NT2/D1 (cell line): Measurements from ENCODE around the gene ZSWIM9.

Experiments
- DNase-seq: peaks from one replicate; pipeline ENCODE4 v3.0.0-alpha.2; 2011; ENCODE audit warnings: low read depth, low spot score
- H3K27me3 ChIP-seq: 2 replicates; pipeline ENCODE4 v1.6.0; 2011; ENCODE audit warnings: mild to moderate bottlenecking; ENCODE audit not compliant: insufficient read length, insufficient read depth
- H3K36me3 ChIP-seq: 2 replicates; pipeline ENCODE4 v1.6.1; 2011; ENCODE audit warnings: mild to moderate bottlenecking, low read length, mixed read lengths; ENCODE audit not compliant: insufficient read depth, insufficient read length
- H3K4me1 ChIP-seq: 2 replicates; pipeline ENCODE4 v1.5.1; 2011; ENCODE audit not compliant: insufficient read depth, insufficient read length
- H3K4me3 ChIP-seq: 2 replicates; pipeline ENCODE4 v1.5.1; 2011; ENCODE audit warnings: low read depth; ENCODE audit not compliant: insufficient read length
- H3K9ac ChIP-seq: 2 replicates; pipeline ENCODE4 v1.6.0; 2011; ENCODE audit warnings: low read depth; ENCODE audit not compliant: insufficient read length
- H3K9me3 ChIP-seq: 2 replicates; pipeline ENCODE4 v1.5.1; 2011; ENCODE audit warnings: mild to moderate bottlenecking, low read length; ENCODE audit not compliant: insufficient read depth
- SUZ12 ChIP-seq: IDR thresholded peaks from 2 replicates; pipeline ENCODE4 v1.6.1; 2011; ENCODE audit not compliant: insufficient read length, insufficient read depth; ENCODE audit errors: extremely low read depth
- YY1 ChIP-seq: IDR thresholded peaks from 2 replicates; pipeline ENCODE4 v1.6.1; 2011; ENCODE audit not compliant: insufficient read length, insufficient read depth
- ZNF274 ChIP-seq: IDR thresholded peaks from 2 replicates; pipeline ENCODE4 v1.6.1; 2011; ENCODE audit warnings: mild to moderate bottlenecking, low read depth, low read length

ZSWIM9 gene

GRCh38 chr19:48244281-48244680, 73.8 kb downstream of the ZSWIM9 start:
- TF ChIP-seq YY1, result no peak
- no peak for TF ChIP-seq SUZ12
- TF ChIP-seq ZNF274, result no peak
- no peak for DNase-seq
- Histone ChIP-seq H3K27me3 (no peaks in the 10 kb centered on the region), H3K36me3 (peaks cover 4% of the 10 kb centered on the region), H3K9me3 (no peaks in the 10 kb centered on the region), H3K9ac (no peak overlapping the region), H3K4me3 (no peak overlapping the region), H3K4me1 (no peaks in the 10 kb centered on the region)

- H3K4me3 ChIP-seq, result no peak overlapping the region
- H3K36me3 ChIP-seq, result no peaks in the 10 kb centered on the region
- no peaks in the 10 kb centered on the region for H3K4me1 ChIP-seq
- TF ChIP-seq YY1, result no peak
- TF ChIP-seq SUZ12, result no peak
- TF ChIP-seq ZNF274, result no peak
- no peak for DNase-seq
- no peaks in the 10 kb centered on the region for H3K9me3 ChIP-seq
- H3K27me3 ChIP-seq, result no peaks in the 10 kb centered on the region
- H3K9ac ChIP-seq, result no peak overlapping the region
Measured at GRCh38 chr19:48246101-48246500, 75.6 kb downstream of the ZSWIM9 start.

GRCh38 chr19:48247212-48247611, 76.7 kb downstream of the ZSWIM9 start:
- no peaks in the 10 kb centered on the region for H3K4me1 ChIP-seq
- no peaks in the 10 kb centered on the region for H3K27me3 ChIP-seq
- no peak for TF ChIP-seq SUZ12
- TF ChIP-seq YY1, result no peak
- TF ChIP-seq ZNF274, result no peak
- no peak for DNase-seq
- H3K4me3 ChIP-seq, result no peak overlapping the region
- H3K9me3 ChIP-seq, result no peaks in the 10 kb centered on the region
- H3K9ac ChIP-seq, result no peak overlapping the region
- no peaks in the 10 kb centered on the region for H3K36me3 ChIP-seq
